ENCODE measurements around the gene KRTAP9-7.

Gene KRTAP9-7

GRCh38 chr17:41301916-41302901 lies 26.7 kb downstream of the KRTAP9-7 start, which contains the start of gene KRTAP29-1:
Gene KRTAP29-1 (minus strand): TSS chr17:41302851. CDS start chr17:41302851, 0 bp downstream.
- DNase-seq (ENCODE audit: low read depth), result no peak
- no peak within 1 kb of the TSS for H3K4me3 ChIP-seq (ENCODE audit: control insufficient read depth, low read depth, low read length)
- TF ChIP-seq, protein P1, sequence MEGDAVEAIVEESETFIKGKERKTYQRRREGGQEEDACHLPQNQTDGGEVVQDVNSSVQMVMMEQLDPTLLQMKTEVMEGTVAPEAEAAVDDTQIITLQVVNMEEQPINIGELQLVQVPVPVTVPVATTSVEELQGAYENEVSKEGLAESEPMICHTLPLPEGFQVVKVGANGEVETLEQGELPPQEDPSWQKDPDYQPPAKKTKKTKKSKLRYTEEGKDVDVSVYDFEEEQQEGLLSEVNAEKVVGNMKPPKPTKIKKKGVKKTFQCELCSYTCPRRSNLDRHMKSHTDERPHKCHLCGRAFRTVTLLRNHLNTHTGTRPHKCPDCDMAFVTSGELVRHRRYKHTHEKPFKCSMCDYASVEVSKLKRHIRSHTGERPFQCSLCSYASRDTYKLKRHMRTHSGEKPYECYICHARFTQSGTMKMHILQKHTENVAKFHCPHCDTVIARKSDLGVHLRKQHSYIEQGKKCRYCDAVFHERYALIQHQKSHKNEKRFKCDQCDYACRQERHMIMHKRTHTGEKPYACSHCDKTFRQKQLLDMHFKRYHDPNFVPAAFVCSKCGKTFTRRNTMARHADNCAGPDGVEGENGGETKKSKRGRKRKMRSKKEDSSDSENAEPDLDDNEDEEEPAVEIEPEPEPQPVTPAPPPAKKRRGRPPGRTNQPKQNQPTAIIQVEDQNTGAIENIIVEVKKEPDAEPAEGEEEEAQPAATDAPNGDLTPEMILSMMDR (IDR thresholded peaks at IDR 0.05; ENCODE audit: control insufficient read depth, insufficient read depth, low read depth, low read length, missing control alignments), result no peak

- no peak overlapping the region for H3K4me3 ChIP-seq (ENCODE audit: control insufficient read depth, low read depth, low read length)
- no peak for DNase-seq (ENCODE audit: low read depth)
- TF ChIP-seq, protein P1 (IDR thresholded peaks at IDR 0.05; ENCODE audit: control insufficient read depth, insufficient read depth, low read depth, low read length, missing control alignments), result no peak
These were observed 27.5 kb downstream of the KRTAP9-7 start for GRCh38 chr17:41302981-41303380.

DNA sequence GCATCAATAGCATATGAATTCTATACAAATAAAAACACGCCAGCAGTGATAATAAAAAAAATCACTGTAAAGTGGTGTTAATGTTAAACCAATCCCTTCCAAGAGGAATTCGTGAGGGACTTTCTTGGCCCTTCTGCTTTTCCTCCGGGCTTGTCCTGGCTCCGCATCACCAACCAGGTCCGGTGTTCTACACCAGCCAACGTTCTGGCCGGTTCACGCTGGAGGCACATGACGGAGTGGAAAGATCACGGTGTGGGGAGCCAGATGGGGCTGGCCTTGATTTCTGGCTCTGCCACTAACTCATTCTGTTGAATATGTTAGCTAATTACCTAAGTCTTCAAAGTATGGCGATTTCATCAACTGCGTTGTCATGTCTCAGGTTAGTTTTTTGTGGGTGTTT lies 28.6 kb downstream of the KRTAP9-7 start:
- TF ChIP-seq, protein P1 (IDR thresholded peaks at IDR 0.05; ENCODE audit: control insufficient read depth, insufficient read depth, low read depth, low read length, missing control alignments), result no peak
- no peak overlapping the region for H3K4me3 ChIP-seq (ENCODE audit: control insufficient read depth, low read depth, low read length)
- no peak for DNase-seq (ENCODE audit: low read depth)

DNA sequence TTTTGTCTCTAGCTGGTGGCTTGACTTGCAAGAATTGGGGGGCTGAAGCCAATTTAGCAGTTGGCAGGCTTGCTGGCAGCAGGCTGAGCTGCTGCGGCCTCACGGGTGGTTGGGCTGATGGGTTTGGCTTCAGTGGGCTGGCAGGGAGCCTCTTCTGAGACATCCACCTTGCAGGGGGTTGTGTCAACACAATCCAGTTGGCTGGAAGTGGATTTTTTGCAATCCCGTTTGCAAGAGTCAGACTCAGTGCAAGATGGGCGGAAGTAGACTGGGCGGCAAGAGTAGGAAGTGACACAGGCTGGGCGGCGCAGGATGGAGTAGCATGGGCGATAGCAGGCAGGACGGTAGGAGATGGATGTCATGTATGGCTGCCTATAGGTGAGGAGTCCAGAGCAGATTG lies 32.1 kb downstream of the KRTAP9-7 start:
- H3K4me3 ChIP-seq (ENCODE audit: control insufficient read depth, low read depth, low read length), result no peak overlapping the region
- TF ChIP-seq, protein P1 (IDR thresholded peaks at IDR 0.05; ENCODE audit: control insufficient read depth, insufficient read depth, low read depth, low read length, missing control alignments), result no peak
- peak; percentile 52 for DNase-seq (ENCODE audit: low read depth)

DNA sequence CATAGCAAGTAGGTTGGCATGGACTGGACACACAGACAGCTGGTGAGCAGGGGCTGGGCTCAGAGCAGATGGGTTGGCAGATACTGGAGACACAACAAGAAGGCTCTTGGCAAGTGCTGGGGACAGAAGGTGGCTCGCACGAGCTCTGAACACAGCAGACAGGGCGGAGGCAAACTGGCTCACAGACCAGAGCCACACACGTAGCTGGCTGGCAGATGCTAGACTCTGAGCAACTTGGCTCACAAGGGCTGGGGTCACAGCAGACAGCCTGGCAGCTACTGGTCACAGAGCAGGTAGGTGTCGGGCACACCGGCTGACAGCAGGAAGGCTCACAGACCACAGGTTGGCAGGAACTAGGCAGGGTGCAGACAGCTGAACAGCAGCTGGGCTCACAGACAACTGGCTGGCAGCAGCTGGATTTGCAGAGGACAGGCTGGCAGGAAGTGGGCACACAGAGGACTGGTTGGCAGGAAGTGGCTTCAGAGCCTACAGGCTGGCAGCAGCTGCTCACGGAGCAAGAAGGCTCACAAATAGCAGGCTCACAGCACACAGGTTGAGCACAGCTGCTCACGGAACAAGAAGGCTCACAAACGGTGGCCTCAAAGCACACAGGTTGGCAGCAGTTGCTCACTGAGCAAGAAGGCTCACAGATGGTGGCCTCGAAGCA lies 32.9 kb downstream of the KRTAP9-7 start:
- no peak overlapping the region; the same call in 1 of the 2 replicates for H3K4me3 ChIP-seq (ENCODE audit: control insufficient read depth, low read depth, low read length)
- TF ChIP-seq, protein P1 (IDR thresholded peaks at IDR 0.05; ENCODE audit: control insufficient read depth, insufficient read depth, low read depth, low read length, missing control alignments), result no peak
- DNase-seq (ENCODE audit: low read depth), result no peak

- no peak for DNase-seq (ENCODE audit: low read depth)
- H3K4me3 ChIP-seq (ENCODE audit: control insufficient read depth, low read depth, low read length), result no peak within 1 kb of the TSS; the same call in 1 of the 2 replicates
- TF ChIP-seq, protein P1 (IDR thresholded peaks at IDR 0.05; ENCODE audit: control insufficient read depth, insufficient read depth, low read depth, low read length, missing control alignments), result no peak
These were observed 33.4 kb downstream of the KRTAP9-7 start, which contains the start of gene KRTAP16-1 for GRCh38 chr17:41308918-41309359. Gene KRTAP16-1 (minus strand): TSS chr17:41309309. CDS start chr17:41309253, 56 bp downstream.
